Measurements from ENCODE around the gene UTP14A.
A peak's percentile ranks its signal among the peaks of the same experiment; 100 is the strongest.

Gene UTP14A

GRCh38 chrX:129930941-129931410, 25.0 kb downstream of the UTP14A start:
- H3K27ac ChIP-seq (ENCODE audit: low read length): no peak overlapping the region

DNA sequence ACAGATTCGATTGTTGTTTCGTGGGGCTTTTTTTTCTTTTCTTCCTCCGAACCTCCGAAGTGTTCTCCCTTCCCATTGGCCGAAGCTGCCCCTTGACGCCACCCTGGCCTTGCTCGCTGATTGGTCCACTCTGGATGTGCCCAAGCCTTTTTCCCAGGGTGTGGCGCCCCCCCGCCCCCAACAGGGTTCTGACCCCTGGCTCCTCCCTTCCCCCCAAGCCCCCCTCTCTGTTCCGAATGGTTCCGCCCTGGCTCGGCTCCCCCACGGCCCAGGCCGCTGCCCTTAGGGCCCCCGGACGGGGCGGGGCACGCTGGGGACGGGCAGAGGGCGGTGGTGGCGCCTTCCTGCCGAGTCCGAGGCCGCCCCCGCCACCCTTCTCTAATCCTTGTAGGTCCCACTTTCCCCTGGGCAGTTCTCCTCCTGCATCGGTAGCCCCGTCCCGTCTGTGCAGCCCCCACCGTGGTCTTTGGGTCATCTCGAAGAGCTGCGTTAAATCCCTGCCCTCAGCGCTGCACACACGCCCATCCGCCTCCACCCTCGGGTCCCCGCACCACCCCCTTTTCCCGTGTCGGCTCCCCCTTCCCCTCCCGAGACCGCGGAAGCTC, 25.5 kb downstream of the UTP14A start:
- Histone ChIP-seq H3K27me3 (ENCODE audit: insufficient read depth, low read length, poor library complexity) (no peaks in the 10 kb centered on the region), H3K4me3 (ENCODE audit: low read depth in 1 of 2, low read length in 2 of 2) (peak overlapping the region; percentile 12 to 73; a peak in 3 of 4 replicates), H2AFZ (ENCODE audit: low read depth, low read length) (peak overlapping the region; percentile 72), H3K4me2 (ENCODE audit: insufficient read depth, low read length) (peak overlapping the region; percentile 96), H3K9me3 (ENCODE audit: insufficient read depth, low read length, severe bottlenecking) (no peaks in the 10 kb centered on the region), H3K4me1 (ENCODE audit: insufficient read depth, low read length) (peaks cover 12% of the 10 kb centered on the region), H3K27ac (ENCODE audit: low read length) (no peak overlapping the region), H3K36me3 (ENCODE audit: insufficient read depth, low read length) (peaks cover 30% of the 10 kb centered on the region), H3K79me2 (ENCODE audit: insufficient read depth, low read length) (no peaks in the 10 kb centered on the region), H3K9ac (ENCODE audit: low read depth, low read length) (peak overlapping the region; percentile 56), H4K20me1 (ENCODE audit: insufficient read depth, low read length) (no peaks in the 10 kb centered on the region)
- DNase-seq (peak; percentile 11), ATAC-seq (ENCODE audit: insufficient read depth, low read depth) (peak; percentile 51)
- TF ChIP-seq CTCF (IDR thresholded peaks at IDR 0.05; ENCODE audit: borderline replicate concordance, extremely low read depth, low read length, poor library complexity, severe bottlenecking) (no peak), EZH2 (IDR thresholded peaks at IDR 0.05; ENCODE audit: borderline replicate concordance, low read depth, low read length, severe bottlenecking) (no peak)

More at GRCh38 chrX:129930941-129931410, 25.0 kb downstream of the UTP14A start:
- Histone ChIP-seq H3K27me3 (ENCODE audit: insufficient read depth, low read length, poor library complexity) (no peaks in the 10 kb centered on the region), H3K9me3 (ENCODE audit: insufficient read depth, low read length, severe bottlenecking) (no peaks in the 10 kb centered on the region), H3K4me2 (ENCODE audit: insufficient read depth, low read length) (peak overlapping the region; percentile 96), H4K20me1 (ENCODE audit: insufficient read depth, low read length) (no peaks in the 10 kb centered on the region), H2AFZ (ENCODE audit: low read depth, low read length) (no peak overlapping the region), H3K79me2 (ENCODE audit: insufficient read depth, low read length) (no peaks in the 10 kb centered on the region), H3K4me3 (ENCODE audit: low read depth in 1 of 2, low read length in 2 of 2) (peak overlapping the region; percentile 12 to 73; a peak in 3 of 4 replicates), H3K9ac (ENCODE audit: low read depth, low read length) (peak overlapping the region; percentile 56; the same call in 1 of the 2 replicates), H3K36me3 (ENCODE audit: insufficient read depth, low read length) (peaks cover 35% of the 10 kb centered on the region), H3K4me1 (ENCODE audit: insufficient read depth, low read length) (peaks cover 12% of the 10 kb centered on the region)
- no peak for DNase-seq
- TF ChIP-seq CTCF (IDR thresholded peaks at IDR 0.05; ENCODE audit: borderline replicate concordance, extremely low read depth, low read length, poor library complexity, severe bottlenecking): no peak
- no peak for TF ChIP-seq EZH2 (IDR thresholded peaks at IDR 0.05; ENCODE audit: borderline replicate concordance, low read depth, low read length, severe bottlenecking)
- no peak for ATAC-seq (ENCODE audit: insufficient read depth, low read depth)

DNA sequence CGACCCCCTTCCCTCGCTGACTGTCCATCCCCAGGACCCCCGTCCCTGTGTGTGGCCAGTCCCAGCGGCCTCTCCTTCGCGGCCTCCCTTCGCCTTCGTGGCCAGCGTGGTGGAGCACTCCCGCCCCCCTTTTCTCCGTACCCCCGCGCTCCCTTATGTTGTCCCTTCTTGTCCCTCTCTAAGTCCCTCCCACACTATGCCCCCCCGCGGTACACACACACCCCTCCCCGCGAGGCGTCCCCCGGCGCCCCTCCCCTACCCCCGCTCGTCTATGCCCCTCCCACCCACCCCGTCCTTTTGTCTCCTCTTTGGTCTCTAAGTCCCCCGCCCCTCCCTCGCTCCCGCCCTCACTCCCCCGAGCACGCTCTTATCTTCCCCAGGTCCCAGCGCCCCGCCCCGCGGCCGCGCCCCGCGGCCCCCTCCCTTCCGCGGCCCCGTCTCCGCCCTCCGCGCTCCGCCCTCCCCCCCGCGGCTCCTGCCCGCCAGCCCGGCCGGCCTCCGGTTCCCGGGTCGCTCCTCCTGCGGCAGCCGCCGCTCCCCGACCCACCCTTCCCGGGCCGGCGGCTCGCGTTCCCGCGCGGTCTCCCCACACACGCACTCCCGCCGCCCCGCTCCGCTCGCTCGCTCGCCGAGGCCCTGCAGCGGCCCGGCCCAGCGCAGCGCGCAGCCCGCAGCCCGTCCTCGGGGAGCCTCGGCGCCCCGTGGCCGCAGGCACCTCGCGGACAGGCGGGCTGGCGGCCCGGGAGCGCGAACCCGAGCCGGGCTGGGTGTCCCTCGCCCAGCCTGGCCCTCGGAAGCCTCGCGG, 26.3 kb downstream of the UTP14A start:
- Histone ChIP-seq H3K27ac (ENCODE audit: low read length) (no peak overlapping the region), H3K36me3 (ENCODE audit: insufficient read depth, low read length) (peaks cover 23% of the 10 kb centered on the region), H3K9ac (ENCODE audit: low read depth, low read length) (peak overlapping the region; percentile 56), H3K4me3 (ENCODE audit: low read depth in 1 of 2, low read length in 2 of 2) (peak overlapping the region; percentile 12 to 73; a peak in 3 of 4 replicates), H3K9me3 (ENCODE audit: insufficient read depth, low read length, severe bottlenecking) (no peaks in the 10 kb centered on the region), H3K27me3 (ENCODE audit: insufficient read depth, low read length, poor library complexity) (no peaks in the 10 kb centered on the region), H3K4me1 (ENCODE audit: insufficient read depth, low read length) (peaks cover 12% of the 10 kb centered on the region), H3K79me2 (ENCODE audit: insufficient read depth, low read length) (no peaks in the 10 kb centered on the region), H4K20me1 (ENCODE audit: insufficient read depth, low read length) (no peaks in the 10 kb centered on the region), H2AFZ (ENCODE audit: low read depth, low read length) (peak overlapping the region; percentile 72), H3K4me2 (ENCODE audit: insufficient read depth, low read length) (peak overlapping the region; percentile 96)
- peak; percentile 85 for ATAC-seq (ENCODE audit: insufficient read depth, low read depth)
- DNase-seq: peak; percentile 89
- TF ChIP-seq EZH2 (IDR thresholded peaks at IDR 0.05; ENCODE audit: borderline replicate concordance, low read depth, low read length, severe bottlenecking): no peak
- TF ChIP-seq CTCF (IDR thresholded peaks at IDR 0.05; ENCODE audit: borderline replicate concordance, extremely low read depth, low read length, poor library complexity, severe bottlenecking): no peak

All from DND-41 (cell line).